ENCODE results near the gene SPDYE16. TPM values are rescaled to one million over a fixed set of nuclear protein-coding genes. Genes with fewer than 3 reads are reported as not detected.
"Not testable (repeated sequence)": the region's sequence is repeated elsewhere in the genome, so short reads cannot be mapped to it uniquely, and the experiment has no call there.

Gene SPDYE16
- not detected in 2 replicates for total RNA-seq

GRCh38 chr7:76543197-76543596, at the start of gene SPDYE16:
Gene SPDYE16, minus strand, starts transcription at chr7:76543297. Its CDS starts 1,838 bp downstream, at chr7:76541459.
- DNase-seq (ENCODE audit: low read depth); H3K4me3 ChIP-seq (ENCODE audit: low read depth, low read length): not testable (repeated sequence)

GRCh38 chr7:76592694-76593093, 49.6 kb upstream of the SPDYE16 start:
- not testable (repeated sequence) for H3K4me3 ChIP-seq (ENCODE audit: low read depth, low read length); DNase-seq (ENCODE audit: low read depth)

- H3K4me3 ChIP-seq (ENCODE audit: low read depth, low read length); DNase-seq (ENCODE audit: low read depth): not testable (repeated sequence)
These were observed 48.7 kb upstream of the SPDYE16 start for GRCh38 chr7:76591602-76592304.

GRCh38 chr7:76591033-76591432, 47.9 kb upstream of the SPDYE16 start:
- DNase-seq (ENCODE audit: low read depth); H3K4me3 ChIP-seq (ENCODE audit: low read depth, low read length): not testable (repeated sequence)

GRCh38 chr7:76588586-76588985, 45.5 kb upstream of the SPDYE16 start:
- not testable (repeated sequence) for H3K4me3 ChIP-seq (ENCODE audit: low read depth, low read length); DNase-seq (ENCODE audit: low read depth)

- DNase-seq (ENCODE audit: low read depth); H3K4me3 ChIP-seq (ENCODE audit: low read depth, low read length): not testable (repeated sequence)
These were observed 43.7 kb upstream of the SPDYE16 start for GRCh38 chr7:76586585-76587315.

- H3K4me3 ChIP-seq (ENCODE audit: low read depth, low read length): not testable (repeated sequence)
- peak; percentile 72 for DNase-seq (ENCODE audit: low read depth)
These were observed 40.7 kb upstream of the SPDYE16 start for GRCh38 chr7:76583636-76584281.

- DNase-seq (ENCODE audit: low read depth): peak; percentile 77
- not testable (repeated sequence) for H3K4me3 ChIP-seq (ENCODE audit: low read depth, low read length)
These were observed 39.9 kb upstream of the SPDYE16 start for GRCh38 chr7:76582848-76583631.

GRCh38 chr7:76575919-76576655, 33.0 kb upstream of the SPDYE16 start:
- DNase-seq (ENCODE audit: low read depth); H3K4me3 ChIP-seq (ENCODE audit: low read depth, low read length): not testable (repeated sequence)

- not testable (repeated sequence) for H3K4me3 ChIP-seq (ENCODE audit: low read depth, low read length); DNase-seq (ENCODE audit: low read depth)
These were observed 32.3 kb upstream of the SPDYE16 start for GRCh38 chr7:76575431-76575830.

GRCh38 chr7:76572296-76572695, 29.2 kb upstream of the SPDYE16 start:
- H3K4me3 ChIP-seq (ENCODE audit: low read depth, low read length); DNase-seq (ENCODE audit: low read depth): not testable (repeated sequence)

GRCh38 chr7:76570324-76570775, 27.3 kb upstream of the SPDYE16 start:
- peak; percentile 62 for DNase-seq (ENCODE audit: low read depth)

GRCh38 chr7:76568742-76569141, 25.6 kb upstream of the SPDYE16 start:
- not testable (repeated sequence) for DNase-seq (ENCODE audit: low read depth); H3K4me3 ChIP-seq (ENCODE audit: low read depth, low read length)

More at GRCh38 chr7:76570324-76570775, 27.3 kb upstream of the SPDYE16 start:
- not testable (repeated sequence) for H3K4me3 ChIP-seq (ENCODE audit: low read depth, low read length)

GRCh38 chr7:76567753-76568152, 24.7 kb upstream of the SPDYE16 start:
- not testable (repeated sequence) for H3K4me3 ChIP-seq (ENCODE audit: low read depth, low read length); DNase-seq (ENCODE audit: low read depth)

GRCh38 chr7:76567311-76567710, 24.2 kb upstream of the SPDYE16 start:
- not testable (repeated sequence) for H3K4me3 ChIP-seq (ENCODE audit: low read depth, low read length); DNase-seq (ENCODE audit: low read depth)

- not testable (repeated sequence) for H3K4me3 ChIP-seq (ENCODE audit: low read depth, low read length); DNase-seq (ENCODE audit: low read depth)
These were observed 21.9 kb upstream of the SPDYE16 start for GRCh38 chr7:76565001-76565400.

- not testable (repeated sequence) for H3K4me3 ChIP-seq (ENCODE audit: low read depth, low read length); DNase-seq (ENCODE audit: low read depth)
These were observed 18.2 kb upstream of the SPDYE16 start for GRCh38 chr7:76561342-76561741.

- not testable (repeated sequence) for H3K4me3 ChIP-seq (ENCODE audit: low read depth, low read length)
These were observed 17.1 kb upstream of the SPDYE16 start for GRCh38 chr7:76560157-76560556.

More at GRCh38 chr7:76560157-76560556, 17.1 kb upstream of the SPDYE16 start:
- not testable (repeated sequence) for DNase-seq (ENCODE audit: low read depth)

All from fibroblast of villous mesenchyme (primary cell).